Measurements from ENCODE around the gene HNRNPF.

HNRNPF gene

DNA sequence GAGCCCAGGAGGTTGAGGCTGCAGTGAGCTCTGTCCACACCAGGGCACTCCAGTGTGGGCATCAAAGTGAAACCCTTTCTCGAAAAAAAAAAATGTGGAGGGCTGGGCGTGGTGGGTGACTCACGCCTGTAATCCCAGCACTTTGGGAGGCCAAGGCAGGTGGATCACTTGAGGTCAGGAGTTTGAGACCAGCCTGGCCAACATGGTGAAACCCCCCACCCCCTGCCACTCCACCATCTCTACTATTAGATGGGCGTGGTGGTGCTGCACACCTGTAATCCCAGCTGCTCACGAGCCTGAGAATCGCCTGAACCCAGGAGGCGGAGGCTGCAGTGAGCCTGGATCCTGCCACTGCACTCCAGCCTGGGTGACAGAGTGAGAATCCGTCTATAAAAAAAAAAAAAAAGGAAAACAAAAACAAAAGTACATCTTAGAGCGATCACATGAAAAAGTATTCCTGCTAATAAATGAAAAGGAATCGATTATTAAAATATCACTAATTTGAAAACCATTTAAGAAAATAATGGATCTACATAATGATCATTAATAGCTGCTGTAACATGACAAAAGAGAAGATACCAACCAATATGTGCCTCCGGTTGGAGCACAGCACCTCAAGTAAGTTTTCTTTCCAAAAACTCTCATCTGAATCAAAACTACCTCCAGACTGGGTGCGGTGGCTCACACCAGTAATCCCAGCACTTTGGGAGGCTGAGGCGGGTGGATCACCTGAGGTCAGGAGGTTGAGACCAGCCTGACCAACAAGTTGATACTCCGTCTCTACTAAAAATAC lies 4.9 kb downstream of the HNRNPF start (continued):
- TF ChIP-seq, protein P1, sequence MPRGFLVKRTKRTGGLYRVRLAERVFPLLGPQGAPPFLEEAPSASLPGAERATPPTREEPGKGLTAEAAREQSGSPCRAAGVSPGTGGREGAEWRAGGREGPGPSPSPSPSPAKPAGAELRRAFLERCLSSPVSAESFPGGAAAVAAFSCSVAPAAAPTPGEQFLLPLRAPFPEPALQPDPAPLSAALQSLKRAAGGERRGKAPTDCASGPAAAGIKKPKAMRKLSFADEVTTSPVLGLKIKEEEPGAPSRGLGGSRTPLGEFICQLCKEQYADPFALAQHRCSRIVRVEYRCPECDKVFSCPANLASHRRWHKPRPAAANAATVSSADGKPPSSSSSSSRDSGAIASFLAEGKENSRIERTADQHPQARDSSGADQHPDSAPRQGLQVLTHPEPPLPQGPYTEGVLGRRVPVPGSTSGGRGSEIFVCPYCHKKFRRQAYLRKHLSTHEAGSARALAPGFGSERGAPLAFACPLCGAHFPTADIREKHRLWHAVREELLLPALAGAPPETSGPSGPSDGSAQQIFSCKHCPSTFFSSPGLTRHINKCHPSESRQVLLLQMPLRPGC (tag by site-specific recombination; IDR thresholded peaks at IDR 0.05): no peak
- no peak for TF ChIP-seq ZNF26 (tag by site-specific recombination; IDR thresholded peaks at IDR 0.05)
- peak; percentile 62 for TF ChIP-seq ZBTB8A (tag by site-specific recombination; IDR thresholded peaks at IDR 0.05)
- TF ChIP-seq ZNF248 (tag by site-specific recombination; IDR thresholded peaks at IDR 0.05): no peak
- TF ChIP-seq GLI4 (tag by site-specific recombination; IDR thresholded peaks at IDR 0.05): no peak
- TF ChIP-seq ZNF585B (tag by site-specific recombination; IDR thresholded peaks at IDR 0.05): no peak
- TF ChIP-seq ZNF629 (tag by site-specific recombination; IDR thresholded peaks at IDR 0.05): no peak
- TF ChIP-seq, protein P2, sequence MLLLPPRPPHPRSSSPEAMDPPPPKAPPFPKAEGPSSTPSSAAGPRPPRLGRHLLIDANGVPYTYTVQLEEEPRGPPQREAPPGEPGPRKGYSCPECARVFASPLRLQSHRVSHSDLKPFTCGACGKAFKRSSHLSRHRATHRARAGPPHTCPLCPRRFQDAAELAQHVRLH (tag by site-specific recombination; IDR thresholded peaks at IDR 0.05): no peak
- TF ChIP-seq ZNF560 (tag by site-specific recombination; IDR thresholded peaks at IDR 0.05; ENCODE audit: borderline replicate concordance): no peak
- TF ChIP-seq, protein P3, sequence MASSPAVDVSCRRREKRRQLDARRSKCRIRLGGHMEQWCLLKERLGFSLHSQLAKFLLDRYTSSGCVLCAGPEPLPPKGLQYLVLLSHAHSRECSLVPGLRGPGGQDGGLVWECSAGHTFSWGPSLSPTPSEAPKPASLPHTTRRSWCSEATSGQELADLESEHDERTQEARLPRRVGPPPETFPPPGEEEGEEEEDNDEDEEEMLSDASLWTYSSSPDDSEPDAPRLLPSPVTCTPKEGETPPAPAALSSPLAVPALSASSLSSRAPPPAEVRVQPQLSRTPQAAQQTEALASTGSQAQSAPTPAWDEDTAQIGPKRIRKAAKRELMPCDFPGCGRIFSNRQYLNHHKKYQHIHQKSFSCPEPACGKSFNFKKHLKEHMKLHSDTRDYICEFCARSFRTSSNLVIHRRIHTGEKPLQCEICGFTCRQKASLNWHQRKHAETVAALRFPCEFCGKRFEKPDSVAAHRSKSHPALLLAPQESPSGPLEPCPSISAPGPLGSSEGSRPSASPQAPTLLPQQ (tag by site-specific recombination; IDR thresholded peaks at IDR 0.05): no peak
- no peak for TF ChIP-seq BCL11A (tag by site-specific recombination; IDR thresholded peaks at IDR 0.05; ENCODE audit: low read depth)
- TF ChIP-seq KLF1 (tag by site-specific recombination; IDR thresholded peaks at IDR 0.05): peak; percentile 95
- TF ChIP-seq ZNF621 (tag by site-specific recombination; IDR thresholded peaks at IDR 0.05): no peak
- TF ChIP-seq ZSCAN30 (tag by site-specific recombination; IDR thresholded peaks at IDR 0.05): no peak
- TF ChIP-seq ZNF677 (tag by site-specific recombination; IDR thresholded peaks at IDR 0.05): no peak
- TF ChIP-seq MYNN (tag by site-specific recombination; IDR thresholded peaks at IDR 0.05; ENCODE audit: borderline replicate concordance): no peak
- TF ChIP-seq KLF16 (tag by site-specific recombination; IDR thresholded peaks at IDR 0.05): peak; percentile 51; the same call in 1 of the 2 replicates
- TF ChIP-seq SP3 (tag by site-specific recombination; IDR thresholded peaks at IDR 0.05): no peak
- TF ChIP-seq MZF1 (tag by site-specific recombination; IDR thresholded peaks at IDR 0.05; ENCODE audit: borderline replicate concordance): no peak
- TF ChIP-seq, protein P4, sequence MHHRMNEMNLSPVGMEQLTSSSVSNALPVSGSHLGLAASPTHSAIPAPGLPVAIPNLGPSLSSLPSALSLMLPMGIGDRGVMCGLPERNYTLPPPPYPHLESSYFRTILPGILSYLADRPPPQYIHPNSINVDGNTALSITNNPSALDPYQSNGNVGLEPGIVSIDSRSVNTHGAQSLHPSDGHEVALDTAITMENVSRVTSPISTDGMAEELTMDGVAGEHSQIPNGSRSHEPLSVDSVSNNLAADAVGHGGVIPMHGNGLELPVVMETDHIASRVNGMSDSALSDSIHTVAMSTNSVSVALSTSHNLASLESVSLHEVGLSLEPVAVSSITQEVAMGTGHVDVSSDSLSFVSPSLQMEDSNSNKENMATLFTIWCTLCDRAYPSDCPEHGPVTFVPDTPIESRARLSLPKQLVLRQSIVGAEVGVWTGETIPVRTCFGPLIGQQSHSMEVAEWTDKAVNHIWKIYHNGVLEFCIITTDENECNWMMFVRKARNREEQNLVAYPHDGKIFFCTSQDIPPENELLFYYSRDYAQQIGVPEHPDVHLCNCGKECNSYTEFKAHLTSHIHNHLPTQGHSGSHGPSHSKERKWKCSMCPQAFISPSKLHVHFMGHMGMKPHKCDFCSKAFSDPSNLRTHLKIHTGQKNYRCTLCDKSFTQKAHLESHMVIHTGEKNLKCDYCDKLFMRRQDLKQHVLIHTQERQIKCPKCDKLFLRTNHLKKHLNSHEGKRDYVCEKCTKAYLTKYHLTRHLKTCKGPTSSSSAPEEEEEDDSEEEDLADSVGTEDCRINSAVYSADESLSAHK (tag by site-specific recombination; IDR thresholded peaks at IDR 0.05): no peak
- no peak for TF ChIP-seq ZSCAN16 (tag by site-specific recombination; IDR thresholded peaks at IDR 0.05)
- TF ChIP-seq OSR2 (tag by site-specific recombination; IDR thresholded peaks at IDR 0.05): no peak
- TF ChIP-seq, protein P5, sequence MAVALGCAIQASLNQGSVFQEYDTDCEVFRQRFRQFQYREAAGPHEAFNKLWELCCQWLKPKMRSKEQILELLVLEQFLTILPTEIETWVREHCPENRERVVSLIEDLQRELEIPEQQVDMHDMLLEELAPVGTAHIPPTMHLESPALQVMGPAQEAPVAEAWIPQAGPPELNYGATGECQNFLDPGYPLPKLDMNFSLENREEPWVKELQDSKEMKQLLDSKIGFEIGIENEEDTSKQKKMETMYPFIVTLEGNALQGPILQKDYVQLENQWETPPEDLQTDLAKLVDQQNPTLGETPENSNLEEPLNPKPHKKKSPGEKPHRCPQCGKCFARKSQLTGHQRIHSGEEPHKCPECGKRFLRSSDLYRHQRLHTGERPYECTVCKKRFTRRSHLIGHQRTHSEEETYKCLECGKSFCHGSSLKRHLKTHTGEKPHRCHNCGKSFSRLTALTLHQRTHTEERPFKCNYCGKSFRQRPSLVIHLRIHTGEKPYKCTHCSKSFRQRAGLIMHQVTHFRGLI (tag by site-specific recombination; IDR thresholded peaks at IDR 0.05): peak; percentile 92
- TF ChIP-seq ZNF16 (tag by site-specific recombination; IDR thresholded peaks at IDR 0.05; ENCODE audit: low read depth): no peak
- no peak for TF ChIP-seq ZNF544 (tag by site-specific recombination; IDR thresholded peaks at IDR 0.05)
- 0 out of 2 replicates have a peak, but pooled peaks have one; percentile 37 for TF ChIP-seq ZEB2 (tag by site-specific recombination; IDR thresholded peaks at IDR 0.05)
- TF ChIP-seq PATZ1 (tag by site-specific recombination; IDR thresholded peaks at IDR 0.05): peak; percentile 71
- TF ChIP-seq HOXD13 (CRISPR knock-in tag; IDR thresholded peaks at IDR 0.05; ENCODE audit: borderline replicate concordance): no peak
- TF ChIP-seq ZNF548 (tag by site-specific recombination; IDR thresholded peaks at IDR 0.05): no peak
- no peak for TF ChIP-seq ZNF776 (tag by site-specific recombination; IDR thresholded peaks at IDR 0.05; ENCODE audit: borderline replicate concordance)

Data from HEK293 (cell line).